WTC11 (cell line): ENCODE results near the gene BABAM2. TPM values are rescaled to one million over a fixed set of nuclear protein-coding genes. Genes with fewer than 3 reads are reported as not detected.

Source experiments
- ATAC-seq: fragments of 200-7000 bp; cut with Tn5 transposase; 2 replicates; pipeline ENCODE4 v1.10.0; 2021; ENCODE audit warnings: mild to moderate bottlenecking, moderate library complexity
- CTCF ChIA-PET: fragments of 300-600 bp; sonication (Branson Sonifier 250); formaldehyde crosslinking; loops from one replicate; lab custom pipeline; 2021; ENCODE audit warnings: antibody characterized with exemption; lab: Charles Lee
- POLR2A ChIA-PET: fragments of 350-600 bp; sonication (Branson Sonifier 250); formaldehyde crosslinking; loops from one replicate; lab custom pipeline; 2021; ENCODE audit warnings: antibody characterized with exemption; lab: Charles Lee
- DNase-seq: peaks from one replicate; pipeline ENCODE4 v3.0.0; 2021; ENCODE audit warnings: low spot score
- H3K27ac Mint-ChIP-seq: 2 replicates; pipeline ENCODE4 v1.8.0; 2021; ENCODE audit warnings: mixed read lengths
- H3K27me3 Mint-ChIP-seq: 2 replicates; pipeline ENCODE4 v1.8.0; 2021; ENCODE audit warnings: low read depth, mild to moderate bottlenecking, moderate library complexity, mixed read lengths
- H3K36me3 Mint-ChIP-seq: 2 replicates; pipeline ENCODE4 v1.8.0; 2021; ENCODE audit warnings: mixed read lengths
- H3K4me1 Mint-ChIP-seq: 2 replicates; pipeline ENCODE4 v1.8.0; 2022; ENCODE audit warnings: mixed read lengths
- H3K4me3 Mint-ChIP-seq: 2 replicates; pipeline ENCODE4 v1.8.0; 2021; ENCODE audit warnings: mild to moderate bottlenecking, moderate library complexity, mixed read lengths
- H3K9me3 Mint-ChIP-seq: 2 replicates; pipeline ENCODE4 v1.8.0; 2021; ENCODE audit warnings: mixed read lengths
- ETV6 ChIP-seq: sonication (generic); formaldehyde crosslinking; IDR thresholded peaks from 2 replicates; pipeline ENCODE4 v1.8.1; 2022; ENCODE audit warnings: mild to moderate bottlenecking, missing genetic modification reagents
- IRF2 ChIP-seq: sonication (generic); formaldehyde crosslinking; IDR thresholded peaks from 2 replicates; pipeline ENCODE4 v1.8.0; 2022; ENCODE audit warnings: low read depth, missing genetic modification reagents, borderline replicate concordance
- JAZF1 ChIP-seq: fragments of 250-450 bp; sonication (Bioruptor Pico); IDR thresholded peaks from 2 replicates; pipeline ENCODE4 v1.9.0; 2021; ENCODE audit warnings: moderate library complexity, mild to moderate bottlenecking, inconsistent platforms
- JUN ChIP-seq: sonication (generic); formaldehyde crosslinking; IDR thresholded peaks from 2 replicates; pipeline ENCODE4 v1.8.0; 2023; ENCODE audit warnings: mild to moderate bottlenecking, missing genetic modification reagents
- SP1 ChIP-seq: sonication (generic); formaldehyde crosslinking; conservative IDR thresholded peaks from 2 replicates; pipeline ENCODE4 v1.8.1; 2022; ENCODE audit warnings: missing genetic modification reagents
- ZNF121 ChIP-seq: sonication (generic); formaldehyde crosslinking; IDR thresholded peaks from 2 replicates; pipeline ENCODE4 v1.8.0; 2023; ENCODE audit warnings: missing genetic modification reagents
- ZNF219 ChIP-seq: sonication (generic); formaldehyde crosslinking; IDR thresholded peaks from 2 replicates; pipeline ENCODE4 v1.8.0; 2023; ENCODE audit warnings: missing genetic modification reagents, mild to moderate bottlenecking, borderline replicate concordance
- ZNF671 ChIP-seq: fragments of 250-450 bp; sonication (Bioruptor Pico); IDR thresholded peaks from 2 replicates; pipeline ENCODE4 v1.8.0; 2021; ENCODE audit warnings: mild to moderate bottlenecking
- total RNA-seq: library from RNA; stranded (reverse); gene quantifications from 3 replicates; pipeline ENCODE4 v1.2.3, GENCODE V29; 2021
- TF ChIP-seq, protein P1 (sequence below): fragments of 250-450 bp; sonication (Bioruptor Pico); IDR thresholded peaks from 2 replicates; pipeline ENCODE4 v1.9.0; 2021; ENCODE audit warnings: moderate library complexity, mild to moderate bottlenecking, inconsistent platforms, borderline replicate concordance
- TF ChIP-seq, protein P2 (sequence below): sonication (generic); formaldehyde crosslinking; IDR thresholded peaks from 2 replicates; pipeline ENCODE4 v1.8.1; 2023; ENCODE audit warnings: mild to moderate bottlenecking, missing genetic modification reagents
- TF ChIP-seq, protein P3 (sequence below): fragments of 250-450 bp; sonication (Bioruptor Pico); IDR thresholded peaks from 2 replicates; pipeline ENCODE4 v2.1.2; 2022; ENCODE audit warnings: mild to moderate bottlenecking, moderate library complexity
- TF ChIP-seq, protein P4 (sequence below): sonication (generic); formaldehyde crosslinking; IDR thresholded peaks from 2 replicates; pipeline ENCODE4 v1.8.0; 2022; ENCODE audit warnings: missing genetic modification reagents
- TF ChIP-seq, protein P5 (sequence below): sonication (generic); formaldehyde crosslinking; IDR thresholded peaks from 2 replicates; pipeline ENCODE4 v1.8.1; 2022; ENCODE audit warnings: missing genetic modification reagents, borderline replicate concordance

The BABAM2 gene
- total RNA-seq, 1 experiment from 2014 or later: 16.5 TPM

DNA sequence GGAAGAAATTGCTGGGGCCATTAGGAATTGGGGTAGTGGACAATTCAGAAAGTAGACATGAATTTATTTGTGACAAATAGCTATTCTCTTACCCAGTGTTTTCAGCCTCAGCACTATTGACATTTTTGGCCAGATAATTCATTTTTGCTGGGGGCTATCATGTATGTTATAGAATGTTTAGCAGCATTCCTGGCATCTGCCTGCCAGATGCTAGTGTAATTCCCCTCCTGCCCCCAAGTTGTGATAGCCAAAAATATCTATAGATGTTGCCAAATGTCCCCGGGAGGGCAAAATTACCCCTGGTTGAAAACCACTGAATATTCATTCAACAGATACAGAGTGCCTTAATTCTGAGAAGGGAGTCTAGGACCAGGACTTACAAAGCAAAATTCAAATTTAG lies 183.6 kb downstream of the BABAM2 start (continued):
- no peak for TF ChIP-seq ZNF121 (CRISPR knock-in tag)
- TF ChIP-seq, protein P1, sequence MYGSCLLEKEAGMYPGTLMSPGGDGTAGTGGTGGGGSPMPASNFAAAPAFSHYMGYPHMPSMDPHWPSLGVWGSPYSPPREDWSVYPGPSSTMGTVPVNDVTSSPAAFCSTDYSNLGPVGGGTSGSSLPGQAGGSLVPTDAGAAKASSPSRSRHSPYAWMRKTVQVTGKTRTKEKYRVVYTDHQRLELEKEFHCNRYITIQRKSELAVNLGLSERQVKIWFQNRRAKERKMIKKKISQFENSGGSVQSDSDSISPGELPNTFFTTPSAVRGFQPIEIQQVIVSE (CRISPR knock-in tag): no peak
- TF ChIP-seq JAZF1 (CRISPR knock-in tag): no peak
- no peak for TF ChIP-seq ZNF219 (CRISPR knock-in tag)
- no peak for TF ChIP-seq ETV6
- TF ChIP-seq SP1 (CRISPR knock-in tag): no peak

DNA sequence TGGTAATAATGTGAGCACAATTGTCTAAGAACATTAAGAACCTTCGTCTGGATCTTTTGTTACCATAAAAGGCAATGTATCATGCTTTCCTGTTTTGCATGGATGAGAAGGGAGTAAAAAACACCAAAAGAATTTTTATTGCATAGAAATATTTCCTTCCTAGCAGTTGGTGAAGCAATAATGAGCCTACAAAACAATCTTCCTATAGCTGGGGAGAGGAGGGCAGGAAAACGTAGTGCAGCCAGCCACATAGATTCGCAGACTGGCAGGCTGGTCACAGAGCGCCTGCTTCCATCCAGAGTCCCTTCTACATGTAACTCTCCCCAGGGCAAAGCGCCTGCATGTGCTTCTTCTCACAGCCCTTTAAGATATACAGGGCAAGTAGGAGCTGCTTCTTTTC lies 190.4 kb downstream of the BABAM2 start:
- no peaks in the 10 kb centered on the region for H3K9me3 Mint-ChIP-seq
- DNase-seq: no peak
- ATAC-seq: peak; percentile 57
- 0 out of 2 replicates have a peak overlapping the region, but pooled peaks have one; percentile 9 for H3K27ac Mint-ChIP-seq
- CTCF ChIA-PET: no interaction called here
- H3K27me3 Mint-ChIP-seq: no peaks in the 10 kb centered on the region
- peaks cover 6% of the 10 kb centered on the region for H3K4me1 Mint-ChIP-seq
- no peak for TF ChIP-seq JUN (CRISPR knock-in tag)
- TF ChIP-seq IRF2 (CRISPR knock-in tag): no peak
- TF ChIP-seq, protein P2, sequence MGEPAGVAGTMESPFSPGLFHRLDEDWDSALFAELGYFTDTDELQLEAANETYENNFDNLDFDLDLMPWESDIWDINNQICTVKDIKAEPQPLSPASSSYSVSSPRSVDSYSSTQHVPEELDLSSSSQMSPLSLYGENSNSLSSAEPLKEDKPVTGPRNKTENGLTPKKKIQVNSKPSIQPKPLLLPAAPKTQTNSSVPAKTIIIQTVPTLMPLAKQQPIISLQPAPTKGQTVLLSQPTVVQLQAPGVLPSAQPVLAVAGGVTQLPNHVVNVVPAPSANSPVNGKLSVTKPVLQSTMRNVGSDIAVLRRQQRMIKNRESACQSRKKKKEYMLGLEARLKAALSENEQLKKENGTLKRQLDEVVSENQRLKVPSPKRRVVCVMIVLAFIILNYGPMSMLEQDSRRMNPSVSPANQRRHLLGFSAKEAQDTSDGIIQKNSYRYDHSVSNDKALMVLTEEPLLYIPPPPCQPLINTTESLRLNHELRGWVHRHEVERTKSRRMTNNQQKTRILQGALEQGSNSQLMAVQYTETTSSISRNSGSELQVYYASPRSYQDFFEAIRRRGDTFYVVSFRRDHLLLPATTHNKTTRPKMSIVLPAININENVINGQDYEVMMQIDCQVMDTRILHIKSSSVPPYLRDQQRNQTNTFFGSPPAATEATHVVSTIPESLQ (CRISPR knock-in tag): no peak
- no peak for TF ChIP-seq ZNF671 (CRISPR knock-in tag)
- TF ChIP-seq, protein P3, sequence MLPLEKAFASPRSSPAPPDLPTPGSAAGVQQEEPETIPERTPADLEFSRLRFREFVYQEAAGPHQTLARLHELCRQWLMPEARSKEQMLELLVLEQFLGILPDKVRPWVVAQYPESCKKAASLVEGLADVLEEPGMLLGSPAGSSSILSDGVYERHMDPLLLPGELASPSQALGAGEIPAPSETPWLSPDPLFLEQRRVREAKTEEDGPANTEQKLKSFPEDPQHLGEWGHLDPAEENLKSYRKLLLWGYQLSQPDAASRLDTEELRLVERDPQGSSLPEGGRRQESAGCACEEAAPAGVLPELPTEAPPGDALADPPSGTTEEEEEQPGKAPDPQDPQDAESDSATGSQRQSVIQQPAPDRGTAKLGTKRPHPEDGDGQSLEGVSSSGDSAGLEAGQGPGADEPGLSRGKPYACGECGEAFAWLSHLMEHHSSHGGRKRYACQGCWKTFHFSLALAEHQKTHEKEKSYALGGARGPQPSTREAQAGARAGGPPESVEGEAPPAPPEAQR (CRISPR knock-in tag): no peak
- TF ChIP-seq, protein P4, sequence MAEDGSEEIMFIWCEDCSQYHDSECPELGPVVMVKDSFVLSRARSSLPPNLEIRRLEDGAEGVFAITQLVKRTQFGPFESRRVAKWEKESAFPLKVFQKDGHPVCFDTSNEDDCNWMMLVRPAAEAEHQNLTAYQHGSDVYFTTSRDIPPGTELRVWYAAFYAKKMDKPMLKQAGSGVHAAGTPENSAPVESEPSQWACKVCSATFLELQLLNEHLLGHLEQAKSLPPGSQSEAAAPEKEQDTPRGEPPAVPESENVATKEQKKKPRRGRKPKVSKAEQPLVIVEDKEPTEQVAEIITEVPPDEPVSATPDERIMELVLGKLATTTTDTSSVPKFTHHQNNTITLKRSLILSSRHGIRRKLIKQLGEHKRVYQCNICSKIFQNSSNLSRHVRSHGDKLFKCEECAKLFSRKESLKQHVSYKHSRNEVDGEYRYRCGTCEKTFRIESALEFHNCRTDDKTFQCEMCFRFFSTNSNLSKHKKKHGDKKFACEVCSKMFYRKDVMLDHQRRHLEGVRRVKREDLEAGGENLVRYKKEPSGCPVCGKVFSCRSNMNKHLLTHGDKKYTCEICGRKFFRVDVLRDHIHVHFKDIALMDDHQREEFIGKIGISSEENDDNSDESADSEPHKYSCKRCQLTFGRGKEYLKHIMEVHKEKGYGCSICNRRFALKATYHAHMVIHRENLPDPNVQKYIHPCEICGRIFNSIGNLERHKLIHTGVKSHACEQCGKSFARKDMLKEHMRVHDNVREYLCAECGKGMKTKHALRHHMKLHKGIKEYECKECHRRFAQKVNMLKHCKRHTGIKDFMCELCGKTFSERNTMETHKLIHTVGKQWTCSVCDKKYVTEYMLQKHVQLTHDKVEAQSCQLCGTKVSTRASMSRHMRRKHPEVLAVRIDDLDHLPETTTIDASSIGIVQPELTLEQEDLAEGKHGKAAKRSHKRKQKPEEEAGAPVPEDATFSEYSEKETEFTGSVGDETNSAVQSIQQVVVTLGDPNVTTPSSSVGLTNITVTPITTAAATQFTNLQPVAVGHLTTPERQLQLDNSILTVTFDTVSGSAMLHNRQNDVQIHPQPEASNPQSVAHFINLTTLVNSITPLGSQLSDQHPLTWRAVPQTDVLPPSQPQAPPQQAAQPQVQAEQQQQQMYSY (CRISPR knock-in tag): no peak
- POLR2A ChIA-PET: no interaction called here
- H3K36me3 Mint-ChIP-seq: no peaks in the 10 kb centered on the region
- no peak overlapping the region for H3K4me3 Mint-ChIP-seq

DNA sequence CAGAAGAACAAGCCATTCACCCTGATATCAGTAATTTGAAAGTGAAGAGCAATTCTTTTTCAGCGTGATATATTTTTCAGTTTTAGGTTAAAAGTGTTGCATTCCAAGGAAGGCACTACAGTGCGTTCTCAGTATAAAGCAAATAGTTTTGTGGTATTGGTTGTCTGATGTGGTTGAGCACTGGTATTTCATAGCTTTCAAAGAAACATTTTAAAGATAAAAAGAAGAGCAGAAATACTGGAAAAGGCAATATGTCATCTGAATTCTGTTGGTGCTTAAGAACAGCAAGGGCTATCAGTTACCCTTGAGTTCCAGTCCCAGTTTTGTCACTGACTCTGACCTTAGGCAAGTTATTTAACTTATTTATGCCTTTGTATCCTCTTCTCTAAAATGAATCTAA lies 191.6 kb downstream of the BABAM2 start:
- no peak for DNase-seq
- TF ChIP-seq, protein P5, sequence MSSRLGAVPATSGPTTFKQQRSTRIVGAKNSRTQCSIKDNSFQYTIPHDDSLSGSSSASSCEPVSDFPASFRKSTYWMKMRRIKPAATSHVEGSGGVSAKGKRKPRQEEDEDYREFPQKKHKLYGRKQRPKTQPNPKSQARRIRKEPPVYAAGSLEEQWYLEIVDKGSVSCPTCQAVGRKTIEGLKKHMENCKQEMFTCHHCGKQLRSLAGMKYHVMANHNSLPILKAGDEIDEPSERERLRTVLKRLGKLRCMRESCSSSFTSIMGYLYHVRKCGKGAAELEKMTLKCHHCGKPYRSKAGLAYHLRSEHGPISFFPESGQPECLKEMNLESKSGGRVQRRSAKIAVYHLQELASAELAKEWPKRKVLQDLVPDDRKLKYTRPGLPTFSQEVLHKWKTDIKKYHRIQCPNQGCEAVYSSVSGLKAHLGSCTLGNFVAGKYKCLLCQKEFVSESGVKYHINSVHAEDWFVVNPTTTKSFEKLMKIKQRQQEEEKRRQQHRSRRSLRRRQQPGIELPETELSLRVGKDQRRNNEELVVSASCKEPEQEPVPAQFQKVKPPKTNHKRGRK (CRISPR knock-in tag): no peak
- Mint-ChIP-seq H3K36me3 (no peaks in the 10 kb centered on the region), H3K27me3 (no peaks in the 10 kb centered on the region), H3K4me3 (no peak overlapping the region), H3K27ac (no peak overlapping the region), H3K9me3 (no peaks in the 10 kb centered on the region), H3K4me1 (peaks cover 6% of the 10 kb centered on the region)
- POLR2A ChIA-PET: no interaction called here
- CTCF ChIA-PET: no interaction called here
- no peak for ATAC-seq
